OCI-LY7 (cell line): ENCODE measurements around the gene UBAP2. TPM values are rescaled to one million over a fixed set of nuclear protein-coding genes. Genes with fewer than 3 reads are reported as not detected.

ENCODE experiments used
- BruUV-seq: library from RNA; stranded (reverse); fragments of 400-500 nt; replicated peaks from 2 replicates; lab custom pipeline; 2021; lab: Mats Ljungman, UMichigan
- CTCF ChIA-PET: fragments of 300-600 bp; sonication (Branson Sonifier 250); formaldehyde crosslinking; loops from one replicate; lab custom pipeline; 2022; ENCODE audit warnings: antibody characterized with exemption; ENCODE audit not compliant: unreplicated experiment; lab: Charles Lee
- POLR2A ChIA-PET: fragments of 300-600 bp; sonication (Branson Sonifier 250); formaldehyde crosslinking; loops from one replicate; lab custom pipeline; 2022; ENCODE audit warnings: antibody characterized with exemption; lab: Charles Lee
- DNase-seq: peaks from one replicate; pipeline ENCODE4 v3.0.0-alpha.2; 2015; ENCODE audit warnings: low spot score
- H2AFZ ChIP-seq: fragments of 200-600 bp; sonication (generic), shearing (Covaris generic); 2 replicates; pipeline ENCODE4 v1.6.1; 2014; ENCODE audit warnings: mild to moderate bottlenecking, antibody characterized with exemption, low read length, moderate library complexity
- H3K27ac ChIP-seq: fragments of 200-600 bp; sonication (generic); 2 replicates; pipeline ENCODE4 v1.5.1; 2014; ENCODE audit warnings: mixed run types, low read depth, mild to moderate bottlenecking, moderate library complexity, low read length, inconsistent platforms; ENCODE audit not compliant: poor library complexity, severe bottlenecking
- H3K36me3 ChIP-seq: fragments of 200-600 bp; sonication (generic); 2 replicates; pipeline ENCODE4 v1.6.1; 2014; ENCODE audit warnings: mild to moderate bottlenecking, antibody characterized with exemption, low read length, moderate library complexity, mixed read lengths; ENCODE audit not compliant: insufficient read depth
- H3K4me1 ChIP-seq: fragments of 200-600 bp; sonication (generic); 2 replicates; pipeline ENCODE4 v1.5.1; 2014; ENCODE audit warnings: mild to moderate bottlenecking, low read length; ENCODE audit not compliant: insufficient read depth, poor library complexity, severe bottlenecking
- H3K4me2 ChIP-seq: fragments of 200-600 bp; sonication (generic); 2 replicates; pipeline ENCODE4 v1.6.1; 2014; ENCODE audit warnings: mild to moderate bottlenecking, low read length
- H3K4me3 ChIP-seq: fragments of 200-600 bp; sonication (generic); 2 replicates; pipeline ENCODE4 v1.5.1; 2014; ENCODE audit warnings: mild to moderate bottlenecking, low read depth, low read length; ENCODE audit not compliant: poor library complexity, severe bottlenecking
- H3K79me2 ChIP-seq: fragments of 200-600 bp; sonication (generic); 2 replicates; pipeline ENCODE4 v1.6.1; 2016; ENCODE audit warnings: low read depth, mild to moderate bottlenecking, low read length, moderate library complexity, mixed read lengths; ENCODE audit not compliant: insufficient read depth
- H3K9me2 ChIP-seq: fragments of 200-600 bp; sonication (generic); 2 replicates; pipeline ENCODE4 v1.6.1; 2016; ENCODE audit warnings: mild to moderate bottlenecking, low read length, mixed read lengths; ENCODE audit not compliant: insufficient read depth
- H3K9me3 ChIP-seq: fragments of 200-600 bp; sonication (generic); 2 replicates; pipeline ENCODE4 v1.6.1; 2014; ENCODE audit warnings: mild to moderate bottlenecking, mixed run types, low read length, mixed read lengths
- H4K20me1 ChIP-seq: fragments of 200-600 bp; sonication (generic); 2 replicates; pipeline ENCODE4 v1.6.1; 2014; ENCODE audit warnings: mild to moderate bottlenecking, antibody characterized with exemption, low read length, moderate library complexity, mixed read lengths; ENCODE audit not compliant: insufficient read depth
- EZH2phosphoT487 ChIP-seq: fragments of 200-600 bp; sonication (generic); IDR thresholded peaks from 2 replicates; pipeline ENCODE4 v1.6.1; 2018; ENCODE audit warnings: low read depth, borderline replicate concordance, mild to moderate bottlenecking, mixed run types, antibody characterized with exemption, low read length, moderate library complexity, mixed read lengths
- intact Hi-C: fragments of 100-400 bp; cut with micrococcal nuclease; formaldehyde crosslinking; loops from one replicate; pipeline ENCODE4 v1.10.0; 2022; ENCODE audit not compliant: unreplicated experiment
- total RNA-seq, 2 experiments: library from RNA; depleted of rRNA in 1 of 2; stranded (reverse); fragments of >200 nt in 1 of 2; shearing (Covaris generic) in 1 of 2; gene quantifications; 2 replicates each; pipeline ENCODE4 v1.2.3, GENCODE V29; 2014 to 2022
- TF ChIP-seq, protein P1 (sequence below): fragments of 200-600 bp; sonication (generic); conservative IDR thresholded peaks from 2 replicates; pipeline ENCODE4 v1.5.1; 2014; ENCODE audit warnings: mild to moderate bottlenecking, antibody characterized with exemption, low read length, moderate library complexity, mixed read lengths

Gene UBAP2
- total RNA-seq, 2 experiments from 2014 or later: 28.5 to 63.9 TPM

DNA sequence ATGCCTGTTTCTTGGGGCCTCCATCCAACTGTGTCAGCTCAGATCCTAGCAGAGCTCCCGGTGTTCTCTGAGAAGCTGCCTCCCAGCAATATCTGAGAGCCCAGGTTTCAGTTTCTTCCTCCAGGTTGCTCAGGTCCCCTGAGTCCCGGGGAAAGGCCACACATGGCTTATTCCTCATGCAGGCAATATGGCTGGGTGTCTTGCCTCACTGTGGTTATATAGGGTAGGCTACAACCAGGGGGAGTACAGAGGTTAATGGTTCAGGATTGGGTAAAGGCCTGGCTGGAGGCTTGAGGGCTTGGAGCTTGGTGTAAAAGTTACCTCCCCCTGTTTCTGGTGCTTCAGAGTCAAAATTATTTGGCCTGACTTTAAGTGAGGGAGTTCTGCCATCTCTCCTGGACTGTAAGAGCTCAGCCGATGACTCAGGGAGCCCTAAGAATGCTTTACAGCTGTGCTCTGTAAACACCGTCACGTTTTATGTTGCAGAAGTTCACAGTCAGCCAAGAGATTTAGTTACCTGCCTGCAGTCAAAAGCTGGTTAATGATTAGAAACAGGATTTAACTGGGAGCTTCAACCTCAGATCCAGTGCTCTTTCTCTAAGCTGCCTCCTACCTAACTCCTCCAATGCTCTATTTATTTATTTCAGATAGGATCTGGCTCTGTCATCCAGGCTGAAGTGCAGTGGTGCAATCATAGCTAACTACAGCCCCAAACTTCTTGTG, 24.3 kb upstream of the UBAP2 start:
- Histone ChIP-seq H3K27ac (no peak overlapping the region), H3K9me2 (no peaks in the 10 kb centered on the region), H3K36me3 (no peaks in the 10 kb centered on the region), H3K4me2 (no peak overlapping the region), H3K9me3 (no peaks in the 10 kb centered on the region), H2AFZ (peak overlapping the region; percentile 85), H4K20me1 (no peaks in the 10 kb centered on the region), H3K79me2 (no peaks in the 10 kb centered on the region), H3K4me3 (no peak overlapping the region), H3K4me1 (peaks cover 3% of the 10 kb centered on the region)
- ChIA-PET CTCF (interaction anchor here (0.9 to 1.6 kb wide), 3 partner anchors 10 to 449 kb away, joined by 3 to 6 read pairs (median 3); no protein-coding TSS in a partner anchor), POLR2A (interaction anchor here (0.6 to 1.6 kb wide), 10 partner anchors 18 to 152 kb away, joined by 3 to 7 read pairs (median 3); no protein-coding TSS in a partner anchor)
- intact Hi-C loops: loop anchor here (10.0 kb wide), 1 partner anchor 148 kb away; no protein-coding TSS in a partner anchor
- no TSS peak for BruUV-seq
- no peak for DNase-seq
- no peak for TF ChIP-seq EZH2phosphoT487
- TF ChIP-seq, protein P1, sequence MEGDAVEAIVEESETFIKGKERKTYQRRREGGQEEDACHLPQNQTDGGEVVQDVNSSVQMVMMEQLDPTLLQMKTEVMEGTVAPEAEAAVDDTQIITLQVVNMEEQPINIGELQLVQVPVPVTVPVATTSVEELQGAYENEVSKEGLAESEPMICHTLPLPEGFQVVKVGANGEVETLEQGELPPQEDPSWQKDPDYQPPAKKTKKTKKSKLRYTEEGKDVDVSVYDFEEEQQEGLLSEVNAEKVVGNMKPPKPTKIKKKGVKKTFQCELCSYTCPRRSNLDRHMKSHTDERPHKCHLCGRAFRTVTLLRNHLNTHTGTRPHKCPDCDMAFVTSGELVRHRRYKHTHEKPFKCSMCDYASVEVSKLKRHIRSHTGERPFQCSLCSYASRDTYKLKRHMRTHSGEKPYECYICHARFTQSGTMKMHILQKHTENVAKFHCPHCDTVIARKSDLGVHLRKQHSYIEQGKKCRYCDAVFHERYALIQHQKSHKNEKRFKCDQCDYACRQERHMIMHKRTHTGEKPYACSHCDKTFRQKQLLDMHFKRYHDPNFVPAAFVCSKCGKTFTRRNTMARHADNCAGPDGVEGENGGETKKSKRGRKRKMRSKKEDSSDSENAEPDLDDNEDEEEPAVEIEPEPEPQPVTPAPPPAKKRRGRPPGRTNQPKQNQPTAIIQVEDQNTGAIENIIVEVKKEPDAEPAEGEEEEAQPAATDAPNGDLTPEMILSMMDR: no peak

DNA sequence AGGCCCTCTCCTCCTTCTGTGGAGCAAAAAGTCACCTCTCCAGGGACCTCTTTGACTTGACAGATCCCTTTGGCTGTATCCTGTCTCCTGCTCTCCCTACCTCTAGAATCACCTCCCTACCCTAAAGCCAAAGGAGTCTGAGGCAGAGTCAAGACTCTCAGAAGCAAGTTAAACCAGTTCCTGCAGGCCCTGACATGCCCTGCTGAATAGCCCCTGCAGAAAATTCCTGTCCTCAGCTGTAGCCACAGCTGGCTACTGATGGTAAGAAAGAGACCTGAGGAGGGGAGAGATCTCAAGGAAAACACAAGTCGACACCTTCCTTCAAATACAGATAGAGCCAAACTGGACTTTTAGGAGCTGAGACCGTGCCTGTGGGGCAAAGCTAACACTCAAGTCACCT, 23.7 kb upstream of the UBAP2 start:
- no TSS peak for BruUV-seq

More for the DNA sequence above, 23.7 kb upstream of the UBAP2 start:
- intact Hi-C loops: loop anchor here (10.0 kb wide), 1 partner anchor 148 kb away; no protein-coding TSS in a partner anchor
- Histone ChIP-seq H3K36me3 (no peaks in the 10 kb centered on the region), H3K79me2 (no peaks in the 10 kb centered on the region), H2AFZ (peak overlapping the region; percentile 85; the same call in 1 of the 2 replicates), H3K9me3 (no peaks in the 10 kb centered on the region), H3K4me3 (no peak overlapping the region), H3K9me2 (no peaks in the 10 kb centered on the region), H3K27ac (no peak overlapping the region), H3K4me2 (no peak overlapping the region), H3K4me1 (peaks cover 3% of the 10 kb centered on the region), H4K20me1 (no peaks in the 10 kb centered on the region)
- ChIA-PET CTCF (interaction anchor here (1.6 kb wide), 1 partner anchor 11 kb away, joined by 6 read pairs; no protein-coding TSS in a partner anchor), POLR2A (interaction anchor here (1.0 to 1.6 kb wide), 5 partner anchors 20 to 151 kb away, joined by 3 to 5 read pairs (median 3); no protein-coding TSS in a partner anchor)
- DNase-seq: no peak
- TF ChIP-seq, protein P1: no peak
- no peak for TF ChIP-seq EZH2phosphoT487
